K562 (cell line): Measurements from ENCODE around the gene PPT2. TPM values are rescaled to one million over a fixed set of nuclear protein-coding genes. Genes with fewer than 3 reads are reported as not detected.

Source experiments
- ARID1B ChIP-seq: fragments of 450-650 bp; IDR thresholded peaks from 2 replicates; pipeline ENCODE4 v1.6.1; 2016; ENCODE audit warnings: antibody characterized with exemption, mild to moderate bottlenecking, inconsistent platforms
- CBFA2T2 ChIP-seq: fragments of 450-650 bp; conservative IDR thresholded peaks from 2 replicates; pipeline ENCODE4 v1.6.1; 2017; ENCODE audit warnings: mild to moderate bottlenecking
- CBX8 ChIP-seq: fragments of 200-600 bp; sonication (generic); IDR thresholded peaks from 2 replicates; pipeline ENCODE4 v1.6.1; 2012; ENCODE audit warnings: borderline replicate concordance, mixed run types, low read depth, mild to moderate bottlenecking, moderate library complexity, mixed read lengths, low read length, control low read depth, inconsistent platforms; ENCODE audit not compliant: poor library complexity, severe bottlenecking; ENCODE audit errors: extremely low read depth
- GATA2 ChIP-seq: sonication (generic); formaldehyde crosslinking; IDR thresholded peaks from 2 replicates; pipeline ENCODE4 v1.4.0; 2020; ENCODE audit warnings: mild to moderate bottlenecking, missing genetic modification reagents
- NCOA2 ChIP-seq, 2 experiments: fragments of 450-650 bp; IDR thresholded peaks; 2 replicates each; pipeline ENCODE4 v1.6.1; 2018; ENCODE audit warnings: mild to moderate bottlenecking in 2 of 2, moderate library complexity in 1 of 2; ENCODE audit not compliant: partially characterized antibody in 2 of 2
- NFIC ChIP-seq: fragments of 450-650 bp; IDR thresholded peaks from 2 replicates; pipeline ENCODE4 v1.6.1; 2017; ENCODE audit warnings: mild to moderate bottlenecking, inconsistent platforms
- POLR2AphosphoS5 ChIP-seq: IDR thresholded peaks from 2 replicates; pipeline ENCODE4 v1.6.1; 2011; ENCODE audit warnings: mild to moderate bottlenecking, low read depth, low read length, moderate library complexity; ENCODE audit not compliant: control insufficient read depth, insufficient read depth
- PTBP1 ChIP-seq: fragments of 200-400 bp; formaldehyde crosslinking; IDR thresholded peaks from 2 replicates; pipeline ENCODE4 v1.6.1; 2017; ENCODE audit warnings: low read depth, low read length
- ZC3H4 ChIP-seq: sonication (generic); formaldehyde crosslinking; IDR thresholded peaks from 2 replicates; pipeline ENCODE4 v1.9.0; 2021; ENCODE audit warnings: missing genetic modification reagents, borderline replicate concordance
- ZNF436 ChIP-seq: fragments of 250-450, 450-650 bp; sonication (Bioruptor Pico); formaldehyde crosslinking; IDR thresholded peaks from 2 replicates; pipeline ENCODE4 v1.7.0; 2020; ENCODE audit warnings: mild to moderate bottlenecking
- ZNF766 ChIP-seq: fragments of 200-800 bp; sonication (Bioruptor generic); conservative IDR thresholded peaks from 2 replicates; pipeline ENCODE4 v1.6.1; 2016; ENCODE audit warnings: missing genetic modification characterization, missing compliant biosample characterization
- polyA plus RNA-seq, 8 experiments: library from polyadenylated mRNA; depleted of rRNA in 4 of 8; stranded (reverse) in 5 of 8; unstranded in 3 of 8; fragments of >200 nt; fragmentation: Nextera tagmentation in 2 of 8; fragmentation: Illumina TruSeq in 1 of 8; extraction: Ambion mirVana in 2 of 8; extraction: Trizol in 1 of 8; gene quantifications; 2 replicates each; pipeline versions ENCODE4 v1.2.1 to v1.2.3, GENCODE V29; 2011 to 2014; ENCODE audit warnings: inconsistent platforms in 1 of 8, missing spikeins in 1 of 8
- total RNA-seq, 7 experiments: library from RNA; depleted of rRNA in 6 of 7; stranded (reverse); fragments of >200 nt in 6 of 7; fragmentation: Illumina TruSeq in 2 of 7; extraction: Trizol in 2 of 7; gene quantifications; 2 replicates each; pipeline versions ENCODE4 v1.2.1 to v1.2.3, GENCODE V29; 2011 to 2021; ENCODE audit warnings: low replicate concordance in 1 of 7
- TF ChIP-seq, protein P1 (sequence below): IDR thresholded peaks from 3 replicates; pipeline ENCODE4 v1.6.1; 2011; ENCODE audit warnings: borderline replicate concordance, mild to moderate bottlenecking, moderate library complexity; ENCODE audit not compliant: insufficient read length; ENCODE audit errors: extremely low read depth
- TF ChIP-seq, protein P2 (sequence below), 2 experiments: fragments of 450-650 bp in 1 of 2; sonication (generic) in 1 of 2; formaldehyde crosslinking in 1 of 2; IDR thresholded peaks in 1 of 2; conservative IDR thresholded peaks in 1 of 2; 2 replicates each; pipeline versions ENCODE4 v1.6.1 to v1.8.1; 2016 to 2023; ENCODE audit warnings: mild to moderate bottlenecking in 2 of 2, moderate library complexity in 2 of 2, inconsistent platforms in 1 of 2, missing genetic modification reagents in 1 of 2
- TF ChIP-seq, protein P3 (sequence below): fragments of 250-450 bp; sonication (Bioruptor Pico); IDR thresholded peaks from 2 replicates; pipeline ENCODE4 v1.8.0; 2022; ENCODE audit warnings: moderate library complexity, mild to moderate bottlenecking, inconsistent platforms
- TF ChIP-seq, protein P4 (sequence below): fragments of 450-650 bp; IDR thresholded peaks from 2 replicates; pipeline ENCODE4 v1.6.1; 2016; ENCODE audit warnings: mild to moderate bottlenecking
- TF ChIP-seq, protein P5 (sequence below): fragments of 250-450 bp; sonication (Bioruptor Pico); IDR thresholded peaks from 2 replicates; pipeline ENCODE4 v1.8.0; 2022; ENCODE audit warnings: inconsistent platforms, mild to moderate bottlenecking, moderate library complexity, borderline replicate concordance

PPT2 gene
- total and polyA plus RNA-seq, 9 of the 15 experiments (the other 6 are each of a cell fraction or from before 2014, with no cell fraction given): 27.4 to 98.8 (median 69.9) TPM

DNA sequence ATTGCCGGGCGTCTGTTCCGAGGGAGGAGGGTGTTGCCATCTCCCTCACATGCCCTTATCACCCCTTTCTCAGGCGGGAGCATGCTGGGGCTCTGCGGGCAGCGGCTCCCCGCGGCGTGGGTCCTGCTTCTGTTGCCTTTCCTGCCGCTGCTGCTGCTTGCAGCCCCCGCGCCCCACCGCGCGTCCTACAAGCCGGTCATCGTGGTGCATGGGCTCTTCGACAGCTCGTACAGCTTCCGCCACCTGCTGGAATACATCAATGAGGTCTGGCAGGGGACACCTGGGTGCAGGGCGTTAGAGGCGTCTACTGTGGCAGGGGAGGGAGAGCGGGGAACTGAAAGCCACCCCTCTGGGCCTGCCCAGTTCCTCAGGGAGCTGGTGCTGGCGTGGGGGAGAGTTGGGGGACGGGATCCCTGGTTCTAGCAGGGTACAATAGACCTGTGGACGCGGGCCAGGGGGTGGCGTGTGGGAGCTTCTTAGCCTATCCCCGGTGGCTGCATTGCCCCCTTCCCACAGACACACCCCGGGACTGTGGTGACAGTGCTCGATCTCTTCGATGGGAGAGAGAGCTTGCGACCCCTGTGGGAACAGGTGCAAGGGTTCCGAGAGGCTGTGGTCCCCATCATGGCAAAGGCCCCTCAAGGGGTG lies 697 bp downstream of the PPT2 start (continued):
- TF ChIP-seq, protein P1, sequence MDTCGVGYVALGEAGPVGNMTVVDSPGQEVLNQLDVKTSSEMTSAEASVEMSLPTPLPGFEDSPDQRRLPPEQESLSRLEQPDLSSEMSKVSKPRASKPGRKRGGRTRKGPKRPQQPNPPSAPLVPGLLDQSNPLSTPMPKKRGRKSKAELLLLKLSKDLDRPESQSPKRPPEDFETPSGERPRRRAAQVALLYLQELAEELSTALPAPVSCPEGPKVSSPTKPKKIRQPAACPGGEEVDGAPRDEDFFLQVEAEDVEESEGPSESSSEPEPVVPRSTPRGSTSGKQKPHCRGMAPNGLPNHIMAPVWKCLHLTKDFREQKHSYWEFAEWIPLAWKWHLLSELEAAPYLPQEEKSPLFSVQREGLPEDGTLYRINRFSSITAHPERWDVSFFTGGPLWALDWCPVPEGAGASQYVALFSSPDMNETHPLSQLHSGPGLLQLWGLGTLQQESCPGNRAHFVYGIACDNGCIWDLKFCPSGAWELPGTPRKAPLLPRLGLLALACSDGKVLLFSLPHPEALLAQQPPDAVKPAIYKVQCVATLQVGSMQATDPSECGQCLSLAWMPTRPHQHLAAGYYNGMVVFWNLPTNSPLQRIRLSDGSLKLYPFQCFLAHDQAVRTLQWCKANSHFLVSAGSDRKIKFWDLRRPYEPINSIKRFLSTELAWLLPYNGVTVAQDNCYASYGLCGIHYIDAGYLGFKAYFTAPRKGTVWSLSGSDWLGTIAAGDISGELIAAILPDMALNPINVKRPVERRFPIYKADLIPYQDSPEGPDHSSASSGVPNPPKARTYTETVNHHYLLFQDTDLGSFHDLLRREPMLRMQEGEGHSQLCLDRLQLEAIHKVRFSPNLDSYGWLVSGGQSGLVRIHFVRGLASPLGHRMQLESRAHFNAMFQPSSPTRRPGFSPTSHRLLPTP: no peak
- TF ChIP-seq GATA2 (no peak), ARID1B (peak; percentile 63; the same call in 1 of the 2 replicates), PTBP1 (no peak), ZC3H4 (CRISPR knock-in tag) (no peak; the same call in 1 of the 2 replicates), POLR2AphosphoS5 (no peak), NFIC (peak; percentile 55), CBFA2T2 (peak; percentile 53), ZNF766 (CRISPR knock-in tag) (no peak), NCOA2 (IDR thresholded peaks at IDR 0.05; ENCODE audit: partially characterized antibody in 2 of 2) (no peak), CBX8 (no peak), ZNF436 (CRISPR knock-in tag) (no peak)
- TF ChIP-seq, protein P2, sequence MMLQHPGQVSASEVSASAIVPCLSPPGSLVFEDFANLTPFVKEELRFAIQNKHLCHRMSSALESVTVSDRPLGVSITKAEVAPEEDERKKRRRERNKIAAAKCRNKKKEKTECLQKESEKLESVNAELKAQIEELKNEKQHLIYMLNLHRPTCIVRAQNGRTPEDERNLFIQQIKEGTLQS (IDR thresholded peaks at IDR 0.05): no peak
- TF ChIP-seq, protein P2 (CRISPR knock-in tag; conservative IDR thresholded peaks at IDR 0.05): no peak
- TF ChIP-seq, protein P3, sequence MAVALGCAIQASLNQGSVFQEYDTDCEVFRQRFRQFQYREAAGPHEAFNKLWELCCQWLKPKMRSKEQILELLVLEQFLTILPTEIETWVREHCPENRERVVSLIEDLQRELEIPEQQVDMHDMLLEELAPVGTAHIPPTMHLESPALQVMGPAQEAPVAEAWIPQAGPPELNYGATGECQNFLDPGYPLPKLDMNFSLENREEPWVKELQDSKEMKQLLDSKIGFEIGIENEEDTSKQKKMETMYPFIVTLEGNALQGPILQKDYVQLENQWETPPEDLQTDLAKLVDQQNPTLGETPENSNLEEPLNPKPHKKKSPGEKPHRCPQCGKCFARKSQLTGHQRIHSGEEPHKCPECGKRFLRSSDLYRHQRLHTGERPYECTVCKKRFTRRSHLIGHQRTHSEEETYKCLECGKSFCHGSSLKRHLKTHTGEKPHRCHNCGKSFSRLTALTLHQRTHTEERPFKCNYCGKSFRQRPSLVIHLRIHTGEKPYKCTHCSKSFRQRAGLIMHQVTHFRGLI: no peak
- TF ChIP-seq, protein P4, sequence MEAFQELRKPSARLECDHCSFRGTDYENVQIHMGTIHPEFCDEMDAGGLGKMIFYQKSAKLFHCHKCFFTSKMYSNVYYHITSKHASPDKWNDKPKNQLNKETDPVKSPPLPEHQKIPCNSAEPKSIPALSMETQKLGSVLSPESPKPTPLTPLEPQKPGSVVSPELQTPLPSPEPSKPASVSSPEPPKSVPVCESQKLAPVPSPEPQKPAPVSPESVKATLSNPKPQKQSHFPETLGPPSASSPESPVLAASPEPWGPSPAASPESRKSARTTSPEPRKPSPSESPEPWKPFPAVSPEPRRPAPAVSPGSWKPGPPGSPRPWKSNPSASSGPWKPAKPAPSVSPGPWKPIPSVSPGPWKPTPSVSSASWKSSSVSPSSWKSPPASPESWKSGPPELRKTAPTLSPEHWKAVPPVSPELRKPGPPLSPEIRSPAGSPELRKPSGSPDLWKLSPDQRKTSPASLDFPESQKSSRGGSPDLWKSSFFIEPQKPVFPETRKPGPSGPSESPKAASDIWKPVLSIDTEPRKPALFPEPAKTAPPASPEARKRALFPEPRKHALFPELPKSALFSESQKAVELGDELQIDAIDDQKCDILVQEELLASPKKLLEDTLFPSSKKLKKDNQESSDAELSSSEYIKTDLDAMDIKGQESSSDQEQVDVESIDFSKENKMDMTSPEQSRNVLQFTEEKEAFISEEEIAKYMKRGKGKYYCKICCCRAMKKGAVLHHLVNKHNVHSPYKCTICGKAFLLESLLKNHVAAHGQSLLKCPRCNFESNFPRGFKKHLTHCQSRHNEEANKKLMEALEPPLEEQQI: no peak
- TF ChIP-seq, protein P5, sequence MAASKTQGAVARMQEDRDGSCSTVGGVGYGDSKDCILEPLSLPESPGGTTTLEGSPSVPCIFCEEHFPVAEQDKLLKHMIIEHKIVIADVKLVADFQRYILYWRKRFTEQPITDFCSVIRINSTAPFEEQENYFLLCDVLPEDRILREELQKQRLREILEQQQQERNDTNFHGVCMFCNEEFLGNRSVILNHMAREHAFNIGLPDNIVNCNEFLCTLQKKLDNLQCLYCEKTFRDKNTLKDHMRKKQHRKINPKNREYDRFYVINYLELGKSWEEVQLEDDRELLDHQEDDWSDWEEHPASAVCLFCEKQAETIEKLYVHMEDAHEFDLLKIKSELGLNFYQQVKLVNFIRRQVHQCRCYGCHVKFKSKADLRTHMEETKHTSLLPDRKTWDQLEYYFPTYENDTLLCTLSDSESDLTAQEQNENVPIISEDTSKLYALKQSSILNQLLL (CRISPR knock-in tag): no peak
